Measurements from ENCODE around the gene MSANTD2.

The MSANTD2 gene

GRCh38 chr11:124801636-124802312 is 1.6 kb upstream of the MSANTD2 start:
- TF ChIP-seq CTCF (IDR thresholded peaks at IDR 0.05) = no peak

GRCh38 chr11:124801014-124801413 is 808 bp upstream of the MSANTD2 start:
- TF ChIP-seq CTCF (IDR thresholded peaks at IDR 0.05) = no peak

GRCh38 chr11:124799348-124800225 is 619 bp downstream of the MSANTD2 start:
- TF ChIP-seq CTCF (IDR thresholded peaks at IDR 0.05) = no peak

- no peak for TF ChIP-seq CTCF (IDR thresholded peaks at IDR 0.05)
Observed at GRCh38 chr11:124798991-124799347, 1.2 kb downstream of the MSANTD2 start.

- no peak for TF ChIP-seq CTCF (IDR thresholded peaks at IDR 0.05)
Observed at GRCh38 chr11:124796312-124796711, 3.9 kb downstream of the MSANTD2 start.

- TF ChIP-seq CTCF (IDR thresholded peaks at IDR 0.05) = peak; percentile 87
Observed at GRCh38 chr11:124793466-124794278, 6.5 kb downstream of the MSANTD2 start.

GRCh38 chr11:124791626-124792341 is 8.4 kb downstream of the MSANTD2 start:
- no peak for TF ChIP-seq CTCF (IDR thresholded peaks at IDR 0.05)
